HUES6 (cell line): Measurements from ENCODE around the gene NKX1-1.

ENCODE experiments used
- H3K27ac ChIP-seq: 2 replicates; pipeline ENCODE4 v1.7.0; 2013; ENCODE audit warnings: low read depth, mild to moderate bottlenecking, low read length, inconsistent platforms
- H3K27me3 ChIP-seq: 2 replicates; pipeline ENCODE4 v1.6.1; 2013; ENCODE audit warnings: low read length; ENCODE audit not compliant: control insufficient read depth, insufficient read depth
- H3K36me3 ChIP-seq: 2 replicates; pipeline ENCODE4 v1.6.1; 2013; ENCODE audit warnings: low read length; ENCODE audit not compliant: control insufficient read depth, insufficient read depth
- H3K4me1 ChIP-seq: 2 replicates; pipeline ENCODE4 v1.6.1; 2013; ENCODE audit warnings: low read length; ENCODE audit not compliant: control insufficient read depth, insufficient read depth
- H3K4me3 ChIP-seq: 2 replicates; pipeline ENCODE4 v1.5.1; 2013; ENCODE audit warnings: low read depth, low read length
- H3K9ac ChIP-seq: one replicate; pipeline ENCODE4 v1.6.1; 2013; ENCODE audit warnings: mild to moderate bottlenecking, low read length
- H3K9me3 ChIP-seq: 2 replicates; pipeline ENCODE4 v1.6.1; 2013; ENCODE audit warnings: low read depth, low read length; ENCODE audit not compliant: control insufficient read depth, insufficient read depth

Gene NKX1-1

GRCh38 chr4:1406394-1406980 lies at the start of gene NKX1-1:
TSS of gene NKX1-1 (minus strand) at chr4:1406442. CDS start at chr4:1406442, 0 bp downstream.
- no peak within 1 kb of the TSS for H3K27ac ChIP-seq
- H3K9ac ChIP-seq, result no peak within 1 kb of the TSS
- H3K27me3 ChIP-seq, result peaks cover 100% of the 10 kb centered on the region
- H3K9me3 ChIP-seq, result no peaks in the 10 kb centered on the region
- peak within 1 kb of the TSS; percentile 30; the same call in 1 of the 2 replicates for H3K4me3 ChIP-seq
- H3K36me3 ChIP-seq, result no peaks in the 10 kb centered on the region
- no peaks in the 10 kb centered on the region for H3K4me1 ChIP-seq

DNA sequence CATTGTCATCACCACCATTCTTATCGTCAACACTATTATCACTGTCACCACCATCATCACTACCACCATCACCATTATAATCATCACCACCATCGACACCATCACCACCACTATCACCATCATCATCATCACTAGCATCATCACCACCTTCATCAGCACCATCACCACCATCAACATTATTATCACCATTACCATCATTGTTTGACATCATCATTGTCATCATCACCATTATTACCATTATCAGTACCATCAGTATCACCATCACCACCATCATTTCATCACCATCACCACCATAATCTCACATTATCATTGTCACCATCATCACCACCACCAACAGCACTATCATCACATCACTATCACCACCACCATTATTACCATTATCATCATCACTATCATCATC lies 47.5 kb upstream of the NKX1-1 start:
- Histone ChIP-seq H3K36me3 (no peaks in the 10 kb centered on the region), H3K4me1 (peaks cover 4% of the 10 kb centered on the region), H3K27ac (no peak overlapping the region), H3K9ac (no peak overlapping the region), H3K9me3 (peaks cover 27% of the 10 kb centered on the region), H3K27me3 (peaks cover 39% of the 10 kb centered on the region), H3K4me3 (no peak overlapping the region)

- Histone ChIP-seq H3K27ac (no peak overlapping the region), H3K9me3 (peaks cover 27% of the 10 kb centered on the region), H3K4me3 (no peak overlapping the region), H3K4me1 (no peaks in the 10 kb centered on the region), H3K9ac (no peak overlapping the region), H3K27me3 (peaks cover 30% of the 10 kb centered on the region), H3K36me3 (no peaks in the 10 kb centered on the region)
These were observed 46.3 kb upstream of the NKX1-1 start for GRCh38 chr4:1452431-1453051.

GRCh38 chr4:1451752-1452122 lies 45.5 kb upstream of the NKX1-1 start:
- no peaks in the 10 kb centered on the region for H3K36me3 ChIP-seq
- H3K9me3 ChIP-seq, result peaks cover 27% of the 10 kb centered on the region
- no peak overlapping the region for H3K9ac ChIP-seq
- peaks cover 27% of the 10 kb centered on the region for H3K27me3 ChIP-seq
- H3K4me3 ChIP-seq, result no peak overlapping the region
- H3K4me1 ChIP-seq, result no peaks in the 10 kb centered on the region
- no peak overlapping the region for H3K27ac ChIP-seq

DNA sequence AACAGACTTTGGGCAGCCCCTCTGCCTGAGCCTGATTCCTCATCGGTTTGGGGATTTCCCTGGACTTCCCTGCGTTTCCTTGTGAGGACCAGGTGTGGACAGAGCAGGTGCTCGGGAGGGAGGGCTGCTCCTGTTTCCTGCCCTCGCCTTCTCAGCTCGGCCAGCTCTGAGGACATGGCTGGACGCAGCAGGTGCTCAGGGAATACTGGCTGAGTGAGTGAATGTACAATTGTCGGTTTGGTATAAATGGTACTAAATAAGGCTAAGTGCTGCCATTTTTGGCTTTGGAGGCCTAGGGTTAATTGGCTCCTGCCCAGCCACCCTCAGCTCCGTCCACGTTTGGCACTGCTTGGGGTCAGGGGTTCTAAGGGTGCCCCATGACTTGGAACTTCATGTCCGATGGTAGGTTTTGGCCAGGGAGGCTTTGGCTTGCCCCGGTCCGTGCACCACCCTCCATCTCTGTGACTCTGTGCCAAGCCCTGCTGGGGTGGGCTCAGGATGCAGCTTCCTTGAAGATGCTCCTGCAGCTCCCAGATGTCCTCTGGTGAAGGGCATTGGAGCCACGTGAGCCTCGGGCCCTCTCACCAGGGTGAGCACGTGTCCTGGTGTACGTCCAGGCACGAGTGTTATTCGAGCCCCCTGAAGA lies 45.0 kb upstream of the NKX1-1 start:
- no peaks in the 10 kb centered on the region for H3K4me1 ChIP-seq
- H3K9ac ChIP-seq, result no peak overlapping the region
- no peak overlapping the region for H3K4me3 ChIP-seq
- H3K9me3 ChIP-seq, result peaks cover 26% of the 10 kb centered on the region
- H3K27ac ChIP-seq, result no peak overlapping the region
- no peaks in the 10 kb centered on the region for H3K36me3 ChIP-seq
- H3K27me3 ChIP-seq, result peaks cover 26% of the 10 kb centered on the region

- no peaks in the 10 kb centered on the region for H3K36me3 ChIP-seq
- H3K4me1 ChIP-seq, result no peaks in the 10 kb centered on the region
- no peak overlapping the region for H3K9ac ChIP-seq
- H3K4me3 ChIP-seq, result no peak overlapping the region
- H3K27ac ChIP-seq, result no peak overlapping the region
- peaks cover 19% of the 10 kb centered on the region for H3K9me3 ChIP-seq
- H3K27me3 ChIP-seq, result peaks cover 27% of the 10 kb centered on the region; the same call in 1 of the 2 replicates
These were observed 43.8 kb upstream of the NKX1-1 start for GRCh38 chr4:1449833-1450741.

DNA sequence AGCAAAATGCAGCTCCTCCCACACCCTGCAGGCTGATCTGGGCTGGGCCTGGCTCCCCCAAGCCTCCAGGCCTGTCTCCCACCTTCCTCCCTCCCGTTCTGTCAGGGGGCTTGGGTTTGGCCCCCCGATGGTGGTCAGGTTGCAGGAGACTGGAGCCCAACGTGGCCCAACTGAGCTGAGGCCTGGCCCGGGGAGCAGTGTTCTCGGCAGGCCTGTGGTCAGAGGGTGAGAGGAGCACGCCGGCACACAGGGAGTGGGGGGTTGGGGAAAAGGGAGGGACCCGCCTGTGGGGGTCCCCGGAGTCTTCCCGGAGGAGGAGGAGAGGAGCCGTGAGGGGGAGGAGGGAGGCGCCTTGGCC lies 43.2 kb upstream of the NKX1-1 start:
- Histone ChIP-seq H3K27ac (no peak overlapping the region), H3K4me1 (no peaks in the 10 kb centered on the region), H3K9me3 (peaks cover 19% of the 10 kb centered on the region), H3K9ac (no peak overlapping the region), H3K27me3 (peaks cover 27% of the 10 kb centered on the region; the same call in 1 of the 2 replicates), H3K4me3 (no peak overlapping the region), H3K36me3 (no peaks in the 10 kb centered on the region)

- H3K27me3 ChIP-seq, result peaks cover 26% of the 10 kb centered on the region; the same call in 1 of the 2 replicates
- no peaks in the 10 kb centered on the region for H3K36me3 ChIP-seq
- no peak overlapping the region for H3K9ac ChIP-seq
- no peaks in the 10 kb centered on the region for H3K4me1 ChIP-seq
- H3K9me3 ChIP-seq, result peaks cover 16% of the 10 kb centered on the region
- no peak overlapping the region for H3K27ac ChIP-seq
- no peak overlapping the region for H3K4me3 ChIP-seq
These were observed 42.6 kb upstream of the NKX1-1 start for GRCh38 chr4:1448589-1449420.

DNA sequence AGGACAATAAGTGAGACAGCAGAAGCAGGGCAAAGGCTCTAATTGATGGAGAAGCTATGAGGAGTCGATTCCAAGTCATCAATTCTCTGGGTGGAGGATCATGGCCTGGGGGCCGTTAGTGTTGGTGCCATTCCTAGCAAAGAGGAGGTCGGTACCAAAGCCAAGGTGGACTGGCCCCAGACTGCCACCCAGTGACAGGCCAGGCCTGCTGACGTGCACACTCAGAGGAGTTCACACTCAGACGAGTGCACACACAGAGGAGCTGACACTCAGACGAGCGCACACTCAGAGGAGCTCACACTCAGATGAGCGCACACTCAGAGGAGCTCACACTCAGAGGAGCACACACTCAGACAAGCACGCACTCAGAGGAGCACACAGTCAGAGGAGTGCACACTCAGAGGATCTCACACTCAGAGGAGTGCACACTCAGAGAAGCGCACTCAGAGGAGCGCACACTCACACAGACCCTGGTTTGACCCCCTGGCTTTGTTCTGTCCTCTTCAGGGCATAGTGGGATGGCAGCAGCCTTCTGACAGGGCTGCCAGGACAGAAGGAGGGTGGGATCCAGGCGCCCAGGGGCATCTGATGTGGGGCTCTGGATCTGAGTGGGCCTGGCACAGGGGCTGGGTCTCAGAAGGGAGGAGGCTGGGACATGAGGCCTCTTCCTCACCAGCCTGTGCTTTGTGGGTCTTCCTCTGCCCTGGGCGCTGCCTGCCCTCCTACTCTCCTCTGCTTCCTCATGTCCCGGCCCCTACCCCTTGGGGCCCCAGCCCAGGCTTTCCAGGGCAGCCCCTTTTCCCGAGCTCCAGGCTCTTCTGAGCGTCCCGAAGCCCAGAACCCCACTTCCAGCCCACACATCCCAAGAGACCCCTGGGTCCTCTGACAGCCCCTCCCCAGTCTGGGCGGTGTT lies 41.7 kb upstream of the NKX1-1 start:
- Histone ChIP-seq H3K36me3 (no peaks in the 10 kb centered on the region), H3K27me3 (peaks cover 24% of the 10 kb centered on the region; the same call in 1 of the 2 replicates), H3K4me1 (no peaks in the 10 kb centered on the region), H3K4me3 (no peak overlapping the region), H3K9me3 (peaks cover 7% of the 10 kb centered on the region), H3K27ac (no peak overlapping the region), H3K9ac (no peak overlapping the region)
